GM10847 (cell line): ENCODE results near the gene ENAM.

Source experiments
- POLR2A ChIP-seq: IDR thresholded peaks from 2 replicates; pipeline ENCODE4 v1.6.1; 2011; ENCODE audit not compliant: insufficient read length; ENCODE audit errors: extremely low read depth

The ENAM gene, protein sequence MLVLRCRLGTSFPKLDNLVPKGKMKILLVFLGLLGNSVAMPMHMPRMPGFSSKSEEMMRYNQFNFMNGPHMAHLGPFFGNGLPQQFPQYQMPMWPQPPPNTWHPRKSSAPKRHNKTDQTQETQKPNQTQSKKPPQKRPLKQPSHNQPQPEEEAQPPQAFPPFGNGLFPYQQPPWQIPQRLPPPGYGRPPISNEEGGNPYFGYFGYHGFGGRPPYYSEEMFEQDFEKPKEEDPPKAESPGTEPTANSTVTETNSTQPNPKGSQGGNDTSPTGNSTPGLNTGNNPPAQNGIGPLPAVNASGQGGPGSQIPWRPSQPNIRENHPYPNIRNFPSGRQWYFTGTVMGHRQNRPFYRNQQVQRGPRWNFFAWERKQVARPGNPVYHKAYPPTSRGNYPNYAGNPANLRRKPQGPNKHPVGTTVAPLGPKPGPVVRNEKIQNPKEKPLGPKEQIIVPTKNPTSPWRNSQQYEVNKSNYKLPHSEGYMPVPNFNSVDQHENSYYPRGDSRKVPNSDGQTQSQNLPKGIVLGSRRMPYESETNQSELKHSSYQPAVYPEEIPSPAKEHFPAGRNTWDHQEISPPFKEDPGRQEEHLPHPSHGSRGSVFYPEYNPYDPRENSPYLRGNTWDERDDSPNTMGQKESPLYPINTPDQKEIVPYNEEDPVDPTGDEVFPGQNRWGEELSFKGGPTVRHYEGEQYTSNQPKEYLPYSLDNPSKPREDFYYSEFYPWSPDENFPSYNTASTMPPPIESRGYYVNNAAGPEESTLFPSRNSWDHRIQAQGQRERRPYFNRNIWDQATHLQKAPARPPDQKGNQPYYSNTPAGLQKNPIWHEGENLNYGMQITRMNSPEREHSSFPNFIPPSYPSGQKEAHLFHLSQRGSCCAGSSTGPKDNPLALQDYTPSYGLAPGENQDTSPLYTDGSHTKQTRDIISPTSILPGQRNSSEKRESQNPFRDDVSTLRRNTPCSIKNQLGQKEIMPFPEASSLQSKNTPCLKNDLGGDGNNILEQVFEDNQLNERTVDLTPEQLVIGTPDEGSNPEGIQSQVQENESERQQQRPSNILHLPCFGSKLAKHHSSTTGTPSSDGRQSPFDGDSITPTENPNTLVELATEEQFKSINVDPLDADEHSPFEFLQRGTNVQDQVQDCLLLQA

DNA sequence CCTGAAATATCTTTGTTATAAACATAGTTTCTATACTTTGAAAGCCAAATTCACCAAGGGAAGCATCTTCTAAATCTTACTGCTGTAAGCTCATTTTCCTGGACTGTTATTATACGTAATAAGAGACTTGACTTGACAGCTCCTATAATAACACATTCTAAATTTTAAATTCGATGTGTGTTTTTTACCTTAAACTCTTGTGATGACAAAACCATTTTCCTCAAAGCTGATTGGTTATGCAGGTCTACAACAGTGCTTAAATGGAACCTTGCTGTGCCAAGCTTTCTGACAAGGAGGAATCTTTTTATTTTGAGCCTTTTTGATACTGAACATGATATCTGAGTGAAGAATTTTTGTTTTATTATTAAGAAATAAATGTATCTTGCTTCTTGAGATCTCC, at the start of gene ENAM:
Gene ENAM (plus strand): TSS at position 301 of the 400 bp plus-strand sequence. CDS start 757 bp downstream, outside the sequence.
- no peak for TF ChIP-seq POLR2A

DNA sequence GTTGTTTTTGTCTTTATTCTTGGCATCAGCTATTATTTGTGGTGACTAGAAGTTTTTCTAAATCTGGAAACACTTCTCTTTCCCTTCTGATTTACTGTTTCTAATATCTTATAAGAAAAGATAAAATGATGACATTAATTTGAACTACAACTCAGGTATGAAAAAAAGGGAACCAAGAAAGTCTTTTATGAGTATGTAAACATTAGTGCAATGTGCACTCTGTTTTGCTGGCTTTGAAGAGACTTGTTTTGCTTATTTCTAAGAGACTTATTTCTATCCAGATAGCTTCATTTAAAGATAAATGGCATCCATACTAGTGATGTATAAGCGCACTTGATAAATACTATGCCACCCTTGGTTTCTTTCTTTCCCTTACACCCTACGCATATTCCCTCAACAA, 46.6 kb upstream of the ENAM start:
- no peak for TF ChIP-seq POLR2A

DNA sequence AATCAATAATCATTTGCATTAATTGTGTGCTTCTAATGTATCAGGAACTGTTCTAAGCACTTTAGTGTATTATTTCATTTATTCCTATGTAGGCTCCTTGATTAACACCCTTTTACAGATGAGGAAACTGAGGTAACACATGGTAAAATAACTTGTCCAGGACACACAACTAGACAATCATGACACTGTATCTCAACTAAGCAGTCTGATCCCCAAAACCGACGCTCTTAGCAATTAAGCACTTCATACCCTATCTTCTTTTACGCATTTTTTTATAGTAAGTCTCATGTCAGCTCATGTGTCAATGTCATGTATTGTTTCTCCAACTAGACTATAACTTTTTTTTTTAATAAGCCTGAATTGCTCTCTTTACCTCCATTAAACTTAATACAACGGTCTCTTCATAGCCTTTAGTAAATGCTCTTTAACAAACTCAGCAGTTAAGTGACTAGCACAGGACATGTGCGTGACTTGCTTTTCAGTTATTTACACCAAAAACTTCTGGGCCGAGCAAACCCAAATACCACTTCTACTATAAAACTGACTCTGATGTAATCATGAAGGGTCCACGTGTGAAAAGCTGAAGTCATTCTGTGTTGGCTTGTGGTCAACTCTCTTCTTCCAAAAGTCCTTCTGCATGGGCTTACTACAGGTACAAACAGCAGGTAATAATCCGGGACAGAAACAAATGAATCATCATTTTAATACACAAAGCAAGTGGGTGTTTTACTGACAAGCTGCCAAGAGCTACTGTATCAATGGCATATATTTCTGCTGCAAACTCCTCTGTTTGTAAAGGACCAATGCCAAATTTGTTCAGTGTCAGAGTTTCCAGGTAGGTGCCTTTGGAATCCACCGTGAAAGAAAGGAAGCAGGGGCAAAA, 44.4 kb upstream of the ENAM start:
- TF ChIP-seq POLR2A, result no peak

DNA sequence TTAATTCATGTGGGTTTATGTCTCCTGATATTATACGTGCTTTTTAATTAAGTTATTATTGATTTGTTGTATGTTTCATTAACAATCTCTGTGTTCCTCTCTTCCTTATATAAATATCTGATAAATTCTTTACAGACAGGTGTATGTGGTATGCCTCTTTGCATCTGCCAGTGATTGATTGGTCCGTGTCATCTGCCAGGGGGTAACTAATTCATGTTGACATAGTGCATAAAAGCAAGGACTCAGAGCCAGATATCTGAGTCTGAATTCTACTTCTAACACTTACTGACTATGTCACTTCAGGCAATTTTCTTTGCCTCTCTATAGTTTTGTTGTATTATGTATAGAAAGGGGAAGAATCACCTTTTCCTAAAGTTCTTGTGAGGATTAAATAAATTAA, 41.7 kb upstream of the ENAM start:
- TF ChIP-seq POLR2A, result no peak

DNA sequence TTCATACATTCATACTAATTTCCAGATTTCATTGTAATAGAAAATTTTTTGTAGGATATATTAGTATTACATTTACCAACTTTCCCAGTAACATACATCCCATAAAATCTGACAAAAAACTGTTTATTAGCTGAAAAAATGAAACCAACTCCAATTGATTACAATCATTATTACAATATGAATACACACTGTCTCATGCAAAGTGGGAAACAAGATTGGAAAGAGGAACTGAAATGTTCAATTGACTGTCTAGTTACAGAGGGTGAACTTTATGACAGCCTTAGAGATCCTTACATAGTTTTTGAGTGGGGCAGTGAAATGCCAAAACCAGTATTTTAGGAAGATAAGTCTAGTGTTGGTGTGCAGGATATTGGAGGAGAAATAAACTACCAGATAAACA, 38.8 kb upstream of the ENAM start:
- TF ChIP-seq POLR2A, result no peak

DNA sequence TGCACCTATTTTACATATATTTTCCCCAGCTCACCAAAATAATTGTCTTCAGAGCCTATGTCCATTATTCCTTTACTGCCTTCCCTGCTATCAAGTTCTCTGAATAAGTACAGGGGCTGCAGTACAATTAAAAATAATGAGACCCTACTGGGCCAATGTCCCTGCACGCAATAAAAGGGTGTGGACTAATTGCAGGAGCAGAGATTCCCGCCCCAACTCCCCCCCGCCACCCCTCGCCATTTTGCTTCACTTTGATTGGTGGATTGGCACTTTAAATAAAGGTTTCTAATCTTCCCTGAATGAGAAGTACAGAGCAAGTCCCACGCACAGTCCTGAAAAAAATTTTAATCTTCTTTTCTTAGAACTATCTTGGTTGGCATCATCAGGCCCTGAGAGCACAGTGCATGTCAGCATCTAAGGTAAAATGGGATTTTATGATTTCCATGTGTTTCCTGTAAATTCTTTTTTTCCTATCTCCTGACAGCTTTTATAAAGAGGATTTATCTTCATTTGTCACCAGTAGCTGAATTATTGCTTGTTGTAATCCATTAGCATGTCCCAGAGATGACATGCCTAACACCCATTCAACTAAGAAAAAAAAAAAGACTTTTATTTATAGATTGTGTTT, 36.5 kb upstream of the ENAM start, which contains the start of gene AMBN:
Gene AMBN (plus strand): TSS at position 302 of the 628 bp plus-strand sequence. CDS start 103 bp downstream, at position 405.
- TF ChIP-seq POLR2A, result no peak

DNA sequence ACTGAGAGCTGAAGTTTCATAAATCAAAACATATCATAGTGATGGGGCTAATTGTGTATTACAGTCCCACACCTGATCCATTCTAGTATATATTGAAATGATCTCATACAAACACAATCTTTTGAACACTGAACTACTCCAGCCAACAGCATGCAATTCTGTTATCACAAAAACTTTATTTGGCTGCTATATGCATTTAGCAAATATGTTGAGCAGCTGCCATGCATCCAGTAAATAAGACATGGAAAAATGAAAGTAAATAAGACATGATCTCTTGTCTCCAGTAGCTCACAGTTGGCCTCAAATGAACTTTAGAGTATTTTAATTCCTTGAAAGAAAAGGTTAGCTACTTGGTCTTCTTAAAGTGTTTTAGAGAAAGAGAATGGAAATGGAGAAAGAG, 34.3 kb upstream of the ENAM start:
- no peak for TF ChIP-seq POLR2A

DNA sequence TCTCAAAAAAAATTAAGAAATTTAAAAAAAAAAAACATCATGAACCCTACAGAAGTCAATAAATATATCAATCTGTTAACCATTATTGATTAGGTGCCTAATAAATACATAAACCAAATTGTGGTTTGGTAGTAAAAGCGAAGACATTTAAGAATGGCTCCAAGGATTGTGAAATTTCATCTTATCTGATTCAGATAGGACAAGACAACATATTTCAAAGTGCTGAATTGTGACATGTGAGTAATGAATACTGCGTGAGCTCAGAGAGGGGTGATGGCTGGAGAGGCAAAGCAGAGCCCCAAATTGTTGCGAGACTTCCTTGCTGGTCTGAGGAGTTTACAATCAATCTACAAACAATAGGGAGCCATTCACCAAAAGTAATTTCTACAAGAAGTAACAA, 28.2 kb upstream of the ENAM start:
- no peak for TF ChIP-seq POLR2A

DNA sequence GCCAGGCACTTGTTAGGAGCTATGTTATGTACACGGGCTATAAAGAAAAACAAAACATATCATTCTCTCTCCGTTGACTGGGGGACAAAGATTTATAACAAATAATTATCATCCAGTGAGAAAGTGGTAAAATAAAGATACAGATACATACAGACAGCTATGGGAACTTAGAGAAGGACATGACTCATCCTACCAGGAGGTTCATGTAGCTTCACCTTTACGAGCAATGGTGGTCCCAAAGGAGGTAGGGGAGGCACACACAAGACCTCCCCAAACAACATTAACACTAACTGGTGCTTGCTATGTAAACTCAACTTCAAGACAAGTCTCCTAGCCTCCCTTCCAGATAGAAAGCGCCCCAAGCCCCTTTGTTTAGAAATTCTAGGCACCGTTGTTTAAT, 27.6 kb upstream of the ENAM start:
- TF ChIP-seq POLR2A, result no peak

DNA sequence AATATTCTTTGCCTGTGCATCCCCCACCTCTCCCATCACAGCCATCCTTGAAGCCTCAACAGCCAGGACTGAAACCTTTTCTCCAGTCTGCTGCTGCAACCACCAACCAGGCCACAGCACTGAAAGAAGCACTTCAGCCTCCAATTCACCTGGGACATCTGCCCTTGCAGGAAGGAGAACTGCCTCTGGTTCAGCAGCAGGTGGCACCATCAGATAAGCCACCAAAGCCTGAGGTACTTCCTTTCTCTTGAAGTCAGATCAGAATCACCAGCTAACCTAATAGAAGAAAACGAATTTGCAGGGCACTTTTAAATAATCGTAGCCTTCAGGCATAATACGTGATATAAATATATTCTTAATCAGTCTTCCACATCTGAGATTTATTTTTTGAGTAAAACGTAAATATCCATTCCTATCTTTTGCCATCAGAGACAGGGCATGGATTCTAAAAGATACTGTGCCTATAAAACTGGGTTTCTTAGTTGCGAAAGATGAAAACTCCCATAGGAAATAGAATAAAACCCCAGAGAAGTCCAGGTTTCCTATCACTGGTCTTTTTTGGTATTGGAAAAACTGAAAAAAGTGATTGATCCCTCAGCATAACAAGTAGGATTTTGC, 27.0 kb upstream of the ENAM start:
- TF ChIP-seq POLR2A, result no peak

DNA sequence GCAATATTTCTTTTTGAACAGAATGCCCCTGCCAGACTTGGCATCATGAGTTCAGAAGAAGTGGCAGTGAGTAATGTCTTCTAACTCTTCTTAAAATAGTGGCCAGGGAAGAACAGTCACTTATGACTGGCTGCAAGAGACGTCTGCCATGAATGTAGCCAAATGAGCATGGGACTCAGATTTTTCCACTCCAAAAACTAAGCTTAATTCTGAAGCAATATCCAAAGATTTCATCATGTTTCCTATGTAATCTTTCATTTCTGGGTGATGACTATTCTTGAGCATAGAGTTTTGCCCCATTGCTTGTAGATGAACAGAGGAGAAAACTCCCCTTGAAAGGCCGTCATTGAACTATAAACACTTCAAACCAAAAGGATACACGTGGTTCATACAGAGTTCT, 24.7 kb upstream of the ENAM start:
- no peak for TF ChIP-seq POLR2A

DNA sequence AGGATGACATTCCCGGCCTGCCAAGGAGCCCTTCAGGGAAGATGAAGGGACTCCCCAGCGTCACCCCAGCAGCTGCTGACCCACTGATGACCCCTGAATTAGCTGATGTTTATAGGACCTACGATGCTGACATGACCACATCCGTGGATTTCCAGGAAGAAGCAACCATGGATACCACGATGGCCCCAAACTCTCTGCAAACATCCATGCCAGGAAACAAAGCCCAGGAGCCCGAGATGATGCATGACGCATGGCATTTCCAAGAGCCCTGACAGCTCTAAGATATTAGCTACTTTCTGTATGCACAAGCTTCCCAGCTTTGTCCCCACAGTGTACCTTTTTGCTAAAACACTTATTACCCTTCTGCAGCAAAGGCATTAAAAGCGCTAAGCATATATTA, 22.1 kb upstream of the ENAM start:
- no peak for TF ChIP-seq POLR2A

DNA sequence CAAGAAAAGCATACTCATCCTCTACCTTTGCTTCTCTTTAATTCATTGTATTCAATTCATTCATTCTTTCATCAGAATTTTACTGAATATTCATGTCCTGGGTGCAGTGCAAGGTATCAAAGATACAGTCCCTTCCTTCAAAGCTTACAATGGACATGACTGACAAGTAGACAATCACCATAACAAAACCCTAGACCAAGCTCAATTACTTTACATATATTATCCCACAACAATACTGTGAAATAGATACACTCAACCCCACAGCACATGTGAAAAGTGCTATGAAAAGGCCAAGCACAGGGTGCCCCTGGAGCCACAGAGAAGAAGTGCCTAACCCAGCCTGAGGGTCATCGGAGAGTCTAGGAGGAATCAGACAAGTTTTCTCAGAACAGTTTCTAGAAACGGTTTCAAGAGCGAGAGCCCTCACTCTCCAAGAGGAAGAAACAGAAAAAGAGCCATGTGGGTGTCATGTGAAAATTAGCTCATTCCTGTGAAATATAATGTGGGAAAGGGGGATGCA, 21.1 kb upstream of the ENAM start:
- TF ChIP-seq POLR2A, result no peak
